GM21447 (cell line): Measurements from ENCODE around the gene MIER2.

Experiments used
- ATAC-seq: cut with Tn5 transposase; IDR thresholded peaks from one replicate; pipeline ENCODE4 v1.9.1; 2021; ENCODE audit not compliant: unreplicated experiment

Gene MIER2

GRCh38 chr19:378706-379105 is 34.1 kb upstream of the MIER2 start:
- no peak for ATAC-seq

- ATAC-seq: no peak
These were observed 33.4 kb upstream of the MIER2 start for GRCh38 chr19:377801-378581.

- ATAC-seq: no peak
These were observed 31.5 kb upstream of the MIER2 start for GRCh38 chr19:376111-376470.

GRCh38 chr19:375395-376110 is 31.0 kb upstream of the MIER2 start:
- ATAC-seq: no peak

- ATAC-seq: no peak
These were observed 30.3 kb upstream of the MIER2 start for GRCh38 chr19:374886-375235.

- no peak for ATAC-seq
These were observed 29.7 kb upstream of the MIER2 start for GRCh38 chr19:374183-374885.

GRCh38 chr19:373391-374182 is 29.0 kb upstream of the MIER2 start:
- ATAC-seq: no peak

- ATAC-seq: no peak
These were observed 27.8 kb upstream of the MIER2 start for GRCh38 chr19:372306-372890.

GRCh38 chr19:371501-372168 is 27.0 kb upstream of the MIER2 start:
- no peak for ATAC-seq

GRCh38 chr19:370641-371330 is 26.2 kb upstream of the MIER2 start:
- no peak for ATAC-seq

GRCh38 chr19:369876-370275 is 25.3 kb upstream of the MIER2 start:
- ATAC-seq: no peak

- no peak for ATAC-seq
These were observed 24.7 kb upstream of the MIER2 start for GRCh38 chr19:369256-369655.

GRCh38 chr19:368630-369024 is 24.0 kb upstream of the MIER2 start:
- no peak for ATAC-seq

- ATAC-seq: no peak
These were observed 23.5 kb upstream of the MIER2 start for GRCh38 chr19:367963-368629.

GRCh38 chr19:367561-367960 is 23.0 kb upstream of the MIER2 start:
- no peak for ATAC-seq

GRCh38 chr19:366951-367350 is 22.4 kb upstream of the MIER2 start:
- ATAC-seq: no peak

GRCh38 chr19:366205-366783 is 21.7 kb upstream of the MIER2 start:
- no peak for ATAC-seq

- no peak for ATAC-seq
These were observed 20.1 kb upstream of the MIER2 start for GRCh38 chr19:364496-365287.
